Activated naive CD8-positive, alpha-beta T cell (primary cell): Measurements from ENCODE around the gene POR.

Source experiments
- H3K27ac Mint-ChIP-seq: one replicate; pipeline ENCODE4 v1.8.0; 2021; ENCODE audit warnings: mixed read lengths
- H3K27me3 Mint-ChIP-seq: one replicate; pipeline ENCODE4 v1.8.0; 2021; ENCODE audit warnings: mixed read lengths
- H3K36me3 Mint-ChIP-seq: one replicate; pipeline ENCODE4 v1.8.0; 2021; ENCODE audit warnings: mixed read lengths
- H3K4me1 Mint-ChIP-seq: one replicate; pipeline ENCODE4 v1.8.0; 2021; ENCODE audit warnings: low read depth, mixed read lengths
- H3K4me3 Mint-ChIP-seq: one replicate; pipeline ENCODE4 v1.8.0; 2021; ENCODE audit warnings: mild to moderate bottlenecking, mixed read lengths
- H3K9me3 Mint-ChIP-seq: one replicate; pipeline ENCODE4 v1.8.0; 2021; ENCODE audit warnings: low read depth, mixed read lengths

The POR gene

GRCh38 chr7:75946207-75946855 is 31.4 kb downstream of the POR start:
- H3K27ac Mint-ChIP-seq = no peak overlapping the region

GRCh38 chr7:75948179-75948578 is 33.2 kb downstream of the POR start:
- H3K9me3 Mint-ChIP-seq = no peaks in the 10 kb centered on the region

More at GRCh38 chr7:75946207-75946855, 31.4 kb downstream of the POR start:
- Mint-ChIP-seq H3K4me3 (no peak overlapping the region), H3K9me3 (no peaks in the 10 kb centered on the region), H3K27me3 (no peaks in the 10 kb centered on the region), H3K4me1 (peaks cover 4% of the 10 kb centered on the region), H3K36me3 (peaks cover 5% of the 10 kb centered on the region)

GRCh38 chr7:75950111-75950681 is 35.2 kb downstream of the POR start:
- Mint-ChIP-seq H3K36me3 (peaks cover 2% of the 10 kb centered on the region), H3K4me3 (no peak overlapping the region), H3K27me3 (no peaks in the 10 kb centered on the region), H3K4me1 (peaks cover 4% of the 10 kb centered on the region), H3K9me3 (no peaks in the 10 kb centered on the region), H3K27ac (no peak overlapping the region)

More at GRCh38 chr7:75948179-75948578, 33.2 kb downstream of the POR start:
- Mint-ChIP-seq H3K27ac (no peak overlapping the region), H3K4me1 (peaks cover 4% of the 10 kb centered on the region), H3K36me3 (peaks cover 5% of the 10 kb centered on the region), H3K27me3 (no peaks in the 10 kb centered on the region), H3K4me3 (no peak overlapping the region)

- Mint-ChIP-seq H3K27ac (no peak overlapping the region), H3K4me1 (peaks cover 2% of the 10 kb centered on the region), H3K27me3 (no peaks in the 10 kb centered on the region), H3K9me3 (no peaks in the 10 kb centered on the region), H3K36me3 (peaks cover 4% of the 10 kb centered on the region), H3K4me3 (no peak overlapping the region)
Measured at GRCh38 chr7:75951506-75951905, 36.6 kb downstream of the POR start.

GRCh38 chr7:75953431-75953830 is 38.5 kb downstream of the POR start:
- peaks cover 7% of the 10 kb centered on the region for H3K36me3 Mint-ChIP-seq
- no peaks in the 10 kb centered on the region for H3K9me3 Mint-ChIP-seq
- H3K27me3 Mint-ChIP-seq = no peaks in the 10 kb centered on the region
- H3K4me3 Mint-ChIP-seq = no peak overlapping the region
- H3K4me1 Mint-ChIP-seq = no peaks in the 10 kb centered on the region
- no peak overlapping the region for H3K27ac Mint-ChIP-seq

GRCh38 chr7:75953931-75954330 is 39.0 kb downstream of the POR start:
- peaks cover 7% of the 10 kb centered on the region for H3K36me3 Mint-ChIP-seq
- no peaks in the 10 kb centered on the region for H3K4me1 Mint-ChIP-seq
- no peaks in the 10 kb centered on the region for H3K27me3 Mint-ChIP-seq
- H3K9me3 Mint-ChIP-seq = no peaks in the 10 kb centered on the region
- H3K27ac Mint-ChIP-seq = no peak overlapping the region
- H3K4me3 Mint-ChIP-seq = no peak overlapping the region

GRCh38 chr7:75955331-75955955 is 40.5 kb downstream of the POR start:
- H3K27me3 Mint-ChIP-seq = no peaks in the 10 kb centered on the region
- H3K4me1 Mint-ChIP-seq = no peaks in the 10 kb centered on the region
- H3K36me3 Mint-ChIP-seq = peaks cover 7% of the 10 kb centered on the region
- no peaks in the 10 kb centered on the region for H3K9me3 Mint-ChIP-seq
- no peak overlapping the region for H3K27ac Mint-ChIP-seq
- H3K4me3 Mint-ChIP-seq = no peak overlapping the region

- Mint-ChIP-seq H3K27ac (no peak overlapping the region), H3K9me3 (no peaks in the 10 kb centered on the region), H3K27me3 (no peaks in the 10 kb centered on the region), H3K36me3 (peaks cover 7% of the 10 kb centered on the region), H3K4me3 (no peak overlapping the region), H3K4me1 (no peaks in the 10 kb centered on the region)
Measured at GRCh38 chr7:75957021-75957736, 42.2 kb downstream of the POR start.

- Mint-ChIP-seq H3K4me3 (no peak overlapping the region), H3K27me3 (no peaks in the 10 kb centered on the region), H3K27ac (no peak overlapping the region), H3K36me3 (peaks cover 13% of the 10 kb centered on the region), H3K9me3 (no peaks in the 10 kb centered on the region), H3K4me1 (no peaks in the 10 kb centered on the region)
Measured at GRCh38 chr7:75958802-75959543, 44.0 kb downstream of the POR start.

- no peaks in the 10 kb centered on the region for H3K9me3 Mint-ChIP-seq
- H3K27ac Mint-ChIP-seq = no peak overlapping the region
- peaks cover 12% of the 10 kb centered on the region for H3K36me3 Mint-ChIP-seq
- H3K27me3 Mint-ChIP-seq = no peaks in the 10 kb centered on the region
- H3K4me1 Mint-ChIP-seq = no peaks in the 10 kb centered on the region
- no peak overlapping the region for H3K4me3 Mint-ChIP-seq
Measured at GRCh38 chr7:75960372-75960771, 45.4 kb downstream of the POR start.

- Mint-ChIP-seq H3K36me3 (peaks cover 9% of the 10 kb centered on the region), H3K4me1 (no peaks in the 10 kb centered on the region), H3K9me3 (no peaks in the 10 kb centered on the region), H3K27ac (no peak overlapping the region), H3K4me3 (no peak overlapping the region), H3K27me3 (no peaks in the 10 kb centered on the region)
Measured at GRCh38 chr7:75961218-75961617, 46.3 kb downstream of the POR start.

- H3K36me3 Mint-ChIP-seq = peaks cover 6% of the 10 kb centered on the region
- no peaks in the 10 kb centered on the region for H3K4me1 Mint-ChIP-seq
- H3K27ac Mint-ChIP-seq = no peak overlapping the region
- H3K9me3 Mint-ChIP-seq = no peaks in the 10 kb centered on the region
- no peaks in the 10 kb centered on the region for H3K27me3 Mint-ChIP-seq
- no peak overlapping the region for H3K4me3 Mint-ChIP-seq
Measured at GRCh38 chr7:75962607-75963380, 47.8 kb downstream of the POR start.

- Mint-ChIP-seq H3K4me3 (no peak overlapping the region), H3K4me1 (no peaks in the 10 kb centered on the region), H3K27me3 (no peaks in the 10 kb centered on the region), H3K9me3 (no peaks in the 10 kb centered on the region), H3K36me3 (peaks cover 6% of the 10 kb centered on the region), H3K27ac (no peak overlapping the region)
Measured at GRCh38 chr7:75963381-75963995, 48.5 kb downstream of the POR start.

- no peaks in the 10 kb centered on the region for H3K4me1 Mint-ChIP-seq
- H3K36me3 Mint-ChIP-seq = peaks cover 6% of the 10 kb centered on the region
- H3K4me3 Mint-ChIP-seq = no peak overlapping the region
- H3K27ac Mint-ChIP-seq = no peak overlapping the region
- H3K27me3 Mint-ChIP-seq = no peaks in the 10 kb centered on the region
- no peaks in the 10 kb centered on the region for H3K9me3 Mint-ChIP-seq
Measured at GRCh38 chr7:75965617-75966016, 50.7 kb downstream of the POR start.
